Suppressor macrophage treated with lipopolysaccharide for 4 hours (primary cell): ENCODE results near the gene CERS6.
"Not testable (repeated sequence)": the region's sequence is repeated elsewhere in the genome, so short reads cannot be mapped to it uniquely, and the experiment has no call there.

ENCODE experiments used
- DNase-seq: peaks from one replicate; pipeline ENCODE4 v3.0.0-alpha.2; 2020

Gene CERS6, protein sequence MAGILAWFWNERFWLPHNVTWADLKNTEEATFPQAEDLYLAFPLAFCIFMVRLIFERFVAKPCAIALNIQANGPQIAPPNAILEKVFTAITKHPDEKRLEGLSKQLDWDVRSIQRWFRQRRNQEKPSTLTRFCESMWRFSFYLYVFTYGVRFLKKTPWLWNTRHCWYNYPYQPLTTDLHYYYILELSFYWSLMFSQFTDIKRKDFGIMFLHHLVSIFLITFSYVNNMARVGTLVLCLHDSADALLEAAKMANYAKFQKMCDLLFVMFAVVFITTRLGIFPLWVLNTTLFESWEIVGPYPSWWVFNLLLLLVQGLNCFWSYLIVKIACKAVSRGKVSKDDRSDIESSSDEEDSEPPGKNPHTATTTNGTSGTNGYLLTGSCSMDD

DNA sequence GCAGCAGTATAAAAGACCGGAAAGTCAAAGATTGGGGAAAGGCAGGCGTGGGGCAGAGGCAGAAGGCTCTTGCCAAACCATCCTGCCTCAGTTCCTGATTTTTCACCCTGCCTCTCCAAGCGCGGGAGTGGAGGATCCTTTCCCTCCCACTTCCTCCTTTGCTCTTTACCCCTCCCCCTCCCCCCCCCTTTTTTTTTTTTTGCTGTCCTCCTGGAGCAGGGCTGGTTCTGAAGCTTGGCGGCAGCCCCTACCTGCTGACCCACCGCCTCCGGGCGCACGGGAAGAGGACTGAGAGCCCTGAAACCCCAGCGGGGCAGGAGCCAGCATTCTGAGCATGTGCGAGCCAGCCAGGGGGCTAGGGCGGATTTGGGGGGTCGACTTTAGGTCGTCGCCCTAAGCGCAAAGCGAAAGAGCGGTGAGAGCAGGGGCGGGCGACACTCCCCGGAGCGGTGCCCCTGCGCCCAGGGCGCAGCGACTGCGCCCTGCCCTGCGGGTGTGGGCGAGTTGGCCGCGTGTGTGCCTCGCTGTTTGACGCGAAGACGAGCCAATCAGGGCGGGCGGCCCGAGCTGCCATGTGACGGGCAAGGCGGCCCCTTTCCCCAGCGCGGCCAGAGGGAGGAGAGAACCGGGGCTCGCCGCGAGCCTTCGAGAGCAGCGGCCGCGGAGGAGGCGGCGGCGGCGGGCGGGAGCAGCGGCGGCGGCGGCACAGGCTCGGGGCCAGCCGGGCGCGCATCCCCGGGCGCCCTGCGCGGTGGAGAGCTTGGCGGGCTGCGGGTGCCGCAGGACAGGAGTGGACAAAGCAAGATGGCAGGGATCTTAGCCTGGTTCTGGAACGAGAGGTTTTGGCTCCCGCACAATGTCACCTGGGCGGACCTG lies at the start of gene CERS6:
Gene CERS6 (plus strand): TSS at position 628 of the 876 bp plus-strand sequence. CDS start 177 bp downstream, at position 805.
- DNase-seq = peak; percentile 99

DNA sequence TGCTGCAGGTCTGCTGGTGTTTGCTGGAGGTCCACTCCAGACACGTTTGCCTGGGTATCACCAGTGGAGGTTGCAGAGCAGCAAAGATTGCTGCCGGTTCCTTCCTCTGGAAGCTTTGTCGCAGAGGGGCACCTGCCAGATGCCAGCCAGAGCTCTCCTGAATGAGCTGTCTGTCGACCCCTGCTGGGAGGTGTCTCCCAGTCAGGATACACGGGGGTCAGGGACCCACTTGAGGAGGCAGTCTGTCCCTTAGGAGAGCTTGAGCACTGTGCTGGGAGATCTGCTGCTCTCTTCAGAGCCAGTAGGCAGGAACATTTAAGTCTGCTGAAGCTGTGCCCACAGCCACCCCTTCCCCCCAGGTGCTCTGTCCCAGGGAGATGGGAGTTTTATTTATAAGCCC lies 43.8 kb upstream of the CERS6 start:
- not testable (repeated sequence) for DNase-seq

DNA sequence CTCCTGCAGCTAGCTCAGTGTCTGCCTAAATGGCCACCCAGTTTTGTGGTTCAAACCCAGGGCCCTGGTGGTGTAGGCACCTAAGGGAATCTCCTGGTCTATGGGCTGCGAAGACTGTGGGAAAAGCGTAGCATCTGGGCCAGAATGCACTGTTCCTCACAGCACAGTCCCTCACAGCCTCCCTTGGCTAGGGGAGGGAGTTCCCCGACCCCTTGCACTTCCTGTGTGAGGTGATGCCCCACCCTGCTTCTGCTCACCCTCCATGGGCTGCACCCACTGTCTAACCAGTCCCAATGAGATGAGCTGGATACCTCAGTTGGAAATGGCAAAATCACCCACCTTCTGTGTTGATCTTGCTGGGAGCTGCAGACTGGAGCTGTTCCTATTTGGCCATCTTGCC lies 43.0 kb upstream of the CERS6 start:
- DNase-seq = not testable (repeated sequence)

DNA sequence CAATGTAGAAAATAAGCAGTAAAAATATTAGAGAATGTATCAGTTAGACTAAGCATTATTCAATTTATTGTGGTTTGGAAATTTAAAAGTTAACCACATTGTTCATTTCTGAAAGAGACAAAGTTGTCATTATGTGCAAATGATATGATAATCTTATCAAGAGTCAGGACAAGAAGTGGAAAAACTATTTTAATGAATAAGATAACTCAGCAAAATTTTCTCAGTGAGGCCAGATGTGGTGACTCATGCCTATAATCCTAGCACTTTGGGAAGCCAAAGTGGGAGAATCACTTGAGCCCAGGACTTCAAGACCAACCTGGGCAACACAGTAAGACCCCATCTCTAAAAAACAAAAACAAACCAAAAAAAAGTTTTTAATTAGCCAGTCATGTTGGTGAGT lies 39.5 kb upstream of the CERS6 start:
- no peak for DNase-seq

DNA sequence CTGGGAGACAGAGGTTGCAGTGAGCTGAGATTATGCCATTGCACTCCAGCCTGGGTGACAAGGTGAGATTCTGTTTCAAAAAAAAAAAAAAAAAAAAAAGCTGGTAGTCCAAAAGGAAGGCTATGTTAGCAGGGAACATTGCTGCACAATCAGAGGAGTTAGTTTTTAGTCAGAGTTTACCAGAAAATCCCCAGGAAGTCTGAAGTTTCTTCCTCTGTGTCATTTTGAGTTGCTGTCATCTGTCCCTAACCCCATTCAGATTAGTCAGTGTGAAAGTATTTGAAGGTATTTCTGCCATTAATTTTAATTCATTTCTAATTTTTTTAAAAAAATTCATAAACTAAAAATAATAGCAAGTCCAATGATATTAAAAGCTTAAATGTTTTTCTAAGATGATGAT lies 33.5 kb upstream of the CERS6 start:
- peak; percentile 29 for DNase-seq

DNA sequence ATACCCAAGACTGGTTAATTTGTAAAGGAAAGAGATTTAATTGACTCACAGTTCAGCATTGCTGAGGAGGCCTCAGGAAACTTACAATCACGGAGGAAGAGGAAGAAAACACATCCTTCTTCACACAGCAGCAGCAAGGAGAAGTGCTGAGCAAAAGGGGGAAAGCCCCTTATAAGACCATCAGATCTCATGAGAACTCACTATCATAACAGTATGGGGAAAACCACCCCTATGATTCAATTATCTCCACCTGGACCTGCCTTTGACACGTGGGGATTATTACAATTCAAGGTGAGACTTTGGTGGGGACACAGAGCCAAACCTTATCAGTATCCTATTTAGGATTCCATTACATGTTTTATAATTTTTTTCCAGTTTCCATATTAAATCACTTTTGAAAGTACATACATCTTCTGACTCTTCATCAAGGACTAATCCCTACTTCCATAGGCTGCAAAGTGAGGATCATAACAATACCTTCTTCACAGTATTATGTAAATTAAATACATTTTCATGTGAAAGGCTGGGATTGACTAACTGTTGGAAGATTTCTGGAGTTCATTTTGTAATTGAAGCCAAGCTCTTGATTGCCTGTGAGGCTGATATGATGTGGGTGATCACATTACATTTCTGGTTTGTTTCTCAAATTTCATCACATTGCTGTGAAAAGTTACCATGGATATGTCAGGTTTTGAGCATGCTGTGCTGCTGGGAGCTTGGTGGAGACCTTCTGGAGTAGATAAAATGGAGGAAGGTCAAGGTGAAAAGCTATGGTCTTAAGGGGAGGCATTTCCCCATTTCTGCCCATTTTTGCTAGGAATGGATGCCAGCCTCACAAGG lies 31.7 kb upstream of the CERS6 start:
- no peak for DNase-seq

DNA sequence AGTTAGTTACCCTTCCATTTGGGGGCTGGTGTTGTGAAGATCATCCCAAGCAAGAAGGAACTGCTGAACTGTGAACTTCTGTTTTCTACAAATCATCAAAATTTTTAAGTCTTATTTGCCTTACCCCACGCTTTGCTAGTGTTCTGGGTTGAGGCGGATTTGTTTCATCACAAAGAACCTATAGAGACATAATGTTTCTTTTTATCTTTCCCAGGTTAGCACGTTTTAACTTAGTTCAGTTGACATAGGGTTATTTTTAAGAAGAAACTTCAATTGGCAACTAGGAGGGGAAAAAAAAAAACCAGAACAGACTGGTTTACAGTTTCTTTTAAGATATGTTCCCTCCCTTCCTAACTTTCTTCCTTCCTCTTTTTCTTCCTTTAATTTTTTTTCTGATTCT lies 31.1 kb upstream of the CERS6 start:
- no peak for DNase-seq

DNA sequence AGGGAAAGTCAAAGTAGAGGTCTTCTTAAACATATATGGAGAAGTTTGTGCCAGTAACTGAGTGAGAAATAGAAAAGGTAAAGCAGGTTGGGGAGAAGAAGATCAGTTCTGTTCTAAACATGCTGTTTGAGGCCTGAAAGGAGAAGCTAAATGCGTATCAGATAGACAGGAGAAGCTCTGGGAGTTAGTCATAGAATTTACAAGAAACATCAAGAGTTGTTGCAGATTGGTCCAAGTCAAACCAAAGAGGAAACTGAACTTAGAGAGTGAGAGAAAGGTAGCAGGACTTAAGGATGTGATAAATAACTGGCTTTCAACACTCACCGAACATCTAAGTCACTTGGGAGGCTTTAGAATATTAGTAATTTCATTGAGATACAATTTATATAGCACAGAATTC lies 29.2 kb upstream of the CERS6 start:
- no peak for DNase-seq

DNA sequence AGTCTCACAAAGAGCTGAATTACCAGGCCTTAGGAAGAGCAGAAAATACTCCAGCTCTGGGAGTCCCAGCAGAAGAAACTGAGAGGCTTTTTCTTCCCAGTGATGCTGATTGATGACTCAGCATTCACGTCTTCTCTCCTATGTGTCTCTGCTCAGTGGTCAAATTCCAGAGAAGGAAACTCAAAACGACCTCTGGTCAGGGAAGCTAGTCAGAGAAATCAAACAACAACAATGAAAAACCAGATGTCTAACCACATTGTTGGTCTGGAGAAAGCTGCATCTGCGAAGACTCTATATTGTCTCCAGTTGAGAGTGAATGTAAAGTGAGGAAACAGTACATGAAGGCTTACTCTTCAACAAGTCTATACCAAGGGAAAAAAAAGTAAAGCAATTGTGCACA lies 28.6 kb upstream of the CERS6 start:
- no peak for DNase-seq

DNA sequence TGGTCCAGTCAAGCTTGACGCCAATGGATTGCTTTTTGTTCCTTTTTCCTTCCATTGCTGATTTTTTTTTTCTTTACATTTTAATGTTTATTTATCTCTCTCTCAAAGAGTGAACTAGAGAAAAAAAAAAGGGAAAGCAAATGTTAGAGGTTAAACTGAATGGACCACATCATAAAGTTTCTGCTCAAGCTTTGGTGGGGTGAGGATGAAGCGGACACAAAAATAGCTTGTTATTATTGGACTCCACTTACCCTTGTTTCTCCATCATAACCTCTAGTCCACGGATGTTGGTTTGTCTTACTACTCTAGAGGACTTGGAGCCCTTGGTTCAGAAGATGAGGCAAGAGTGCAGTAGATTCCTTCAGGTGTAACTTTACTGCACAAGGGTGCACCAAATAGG lies 27.6 kb upstream of the CERS6 start:
- no peak for DNase-seq

DNA sequence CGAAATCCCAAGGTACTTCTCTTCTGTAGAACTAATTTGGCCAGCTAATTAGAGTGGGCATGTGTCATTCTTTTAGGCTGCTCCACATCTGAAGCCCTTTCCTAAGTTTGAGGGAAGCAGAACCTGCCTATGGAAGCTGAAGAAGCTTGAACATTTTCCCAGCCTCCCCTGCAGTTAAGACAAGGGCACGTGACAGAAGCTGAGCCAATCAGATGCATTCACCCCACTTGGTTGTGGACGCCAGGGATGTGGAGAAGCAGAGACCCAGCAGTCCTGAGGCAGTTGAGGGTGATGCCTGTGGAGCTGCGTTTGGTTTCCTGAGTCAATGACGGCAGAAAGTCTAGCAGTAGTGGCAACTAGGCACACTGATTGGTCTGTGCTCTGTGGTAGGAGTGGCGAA lies 26.1 kb upstream of the CERS6 start:
- DNase-seq = no peak

DNA sequence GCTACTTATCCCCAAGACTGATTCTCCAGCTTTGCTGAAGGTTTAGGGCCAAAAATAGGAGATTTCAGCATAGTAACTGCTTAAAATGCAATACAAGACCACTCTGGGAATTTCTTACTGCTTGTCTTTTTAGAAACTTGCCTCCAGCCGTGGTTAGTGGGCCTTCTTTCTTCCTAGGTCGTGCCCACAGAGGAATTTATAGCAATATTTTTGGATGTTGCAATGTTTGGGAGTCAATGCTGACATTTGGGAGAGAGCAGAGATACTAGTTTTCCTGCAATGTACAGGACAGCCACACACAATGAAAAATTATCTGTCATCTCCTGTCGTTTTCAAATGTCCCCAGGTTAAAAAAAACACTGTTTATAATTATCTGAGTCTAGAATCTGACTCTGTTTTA lies 25.6 kb upstream of the CERS6 start:
- no peak for DNase-seq

DNA sequence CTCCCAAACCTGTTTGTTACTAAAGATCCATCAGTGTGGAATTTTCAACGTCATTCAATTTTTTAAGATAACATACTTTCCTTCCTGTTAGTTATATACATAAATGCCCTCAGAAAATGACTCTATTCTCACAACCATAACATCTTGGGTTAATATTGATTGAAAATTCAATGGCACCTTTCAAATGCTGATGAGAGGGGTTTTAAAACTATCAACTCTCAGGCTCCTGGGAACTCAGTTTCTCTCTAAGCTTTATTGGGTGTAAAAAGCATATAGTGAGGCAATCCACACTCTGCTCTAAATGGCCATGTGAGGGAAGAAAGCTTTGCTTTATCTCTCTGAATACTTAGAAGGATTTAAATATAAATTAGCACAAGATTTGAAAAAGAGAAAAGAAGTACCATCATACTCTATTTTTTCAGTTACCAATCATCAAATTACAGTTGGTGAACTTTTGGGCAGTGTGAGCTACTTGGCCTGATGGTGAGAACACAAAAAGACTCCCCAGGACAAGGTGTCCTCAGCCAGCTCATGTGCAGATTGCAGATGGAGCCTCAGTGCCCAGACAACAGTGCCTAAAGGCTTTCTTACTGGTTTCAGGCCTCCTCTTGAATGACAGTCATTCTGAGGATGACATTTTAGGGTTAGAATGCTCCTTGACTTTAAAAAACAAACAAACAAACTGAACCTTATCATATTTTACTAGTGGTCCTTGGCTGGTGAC lies 24.6 kb upstream of the CERS6 start:
- DNase-seq = no peak

DNA sequence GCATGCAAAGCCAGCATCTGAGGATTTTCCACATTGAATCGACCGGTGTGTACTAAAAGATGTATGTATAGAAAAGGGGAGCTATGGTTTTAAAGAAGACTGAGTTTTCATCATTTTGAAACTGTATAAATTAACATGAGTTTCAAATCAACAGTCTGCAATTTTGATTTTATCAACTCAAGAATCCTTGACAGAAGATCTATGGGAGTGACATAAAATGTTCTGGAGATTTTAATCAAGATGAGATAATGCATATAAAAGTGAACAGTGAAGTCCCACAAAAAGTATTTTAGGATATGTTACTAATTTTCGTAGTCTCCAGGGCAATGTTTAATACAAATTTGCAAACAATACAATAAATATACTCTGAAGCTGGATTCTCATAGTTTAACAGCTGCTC lies 24.0 kb upstream of the CERS6 start:
- no peak for DNase-seq

DNA sequence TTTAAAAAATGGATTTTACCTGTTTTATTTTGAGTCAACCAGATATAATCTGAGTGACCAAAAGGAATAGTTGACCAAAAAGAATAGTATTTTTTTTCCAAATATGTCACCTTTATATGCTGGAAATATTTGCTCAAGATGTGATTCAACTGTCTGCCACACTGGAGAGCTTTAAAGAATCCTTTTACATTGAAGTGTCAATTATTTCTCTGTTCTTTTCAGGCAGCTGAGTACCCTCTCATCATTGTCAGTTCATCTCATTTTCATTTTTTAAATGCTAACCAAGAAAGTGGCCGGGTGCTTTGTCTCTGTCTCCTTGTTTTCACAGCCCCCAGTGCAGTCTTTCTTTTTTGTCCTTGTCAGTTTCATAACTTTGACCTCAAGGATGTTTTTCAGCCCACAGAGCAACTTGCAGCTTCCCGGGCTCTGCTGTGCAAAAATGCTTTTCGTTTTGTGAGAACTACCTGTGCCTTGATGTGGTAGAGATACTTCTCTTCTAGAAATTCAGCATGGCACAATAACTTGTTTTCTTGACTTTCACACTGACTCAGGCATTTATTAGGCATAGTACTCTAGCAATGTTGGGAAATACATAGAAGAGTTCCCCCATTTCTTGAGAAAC lies 23.4 kb upstream of the CERS6 start:
- DNase-seq = no peak

DNA sequence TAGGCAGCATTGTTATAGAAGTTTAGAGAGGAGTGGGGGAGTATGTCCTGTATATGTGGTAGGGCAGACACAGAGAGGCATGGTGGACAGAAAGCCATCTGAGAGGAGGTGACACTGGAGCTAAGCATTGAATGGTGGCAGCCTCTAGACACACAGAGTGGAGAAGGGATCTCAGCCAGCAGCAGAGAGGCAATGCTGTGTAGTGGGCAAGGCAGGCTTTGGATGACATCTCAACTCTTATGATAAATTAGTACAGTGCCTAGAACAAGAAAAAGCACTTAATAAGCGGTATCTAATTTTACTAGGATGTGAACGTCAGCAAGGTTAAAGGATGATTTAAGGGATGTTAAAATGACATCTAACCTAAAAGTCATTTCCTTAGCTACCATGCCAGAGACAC lies 22.5 kb upstream of the CERS6 start:
- no peak for DNase-seq

DNA sequence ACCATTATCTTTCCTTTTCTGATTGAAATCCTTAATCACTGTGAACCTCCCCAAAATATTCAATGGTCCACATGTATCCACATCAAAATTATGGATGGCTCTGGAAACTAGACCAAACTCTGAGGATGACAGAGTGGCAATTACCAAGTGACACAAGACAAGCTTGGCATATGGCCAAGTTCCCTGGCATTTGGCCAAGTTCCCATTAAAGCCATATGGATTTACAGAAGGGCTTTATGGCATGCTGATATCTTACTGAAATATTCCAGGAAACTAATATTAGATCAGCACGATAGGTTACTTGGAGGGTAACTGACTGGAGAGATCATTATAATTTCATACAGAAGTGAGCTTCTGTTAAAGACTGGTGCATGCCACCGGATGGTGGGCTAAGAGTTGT lies 21.9 kb upstream of the CERS6 start:
- peak; percentile 43 for DNase-seq

DNA sequence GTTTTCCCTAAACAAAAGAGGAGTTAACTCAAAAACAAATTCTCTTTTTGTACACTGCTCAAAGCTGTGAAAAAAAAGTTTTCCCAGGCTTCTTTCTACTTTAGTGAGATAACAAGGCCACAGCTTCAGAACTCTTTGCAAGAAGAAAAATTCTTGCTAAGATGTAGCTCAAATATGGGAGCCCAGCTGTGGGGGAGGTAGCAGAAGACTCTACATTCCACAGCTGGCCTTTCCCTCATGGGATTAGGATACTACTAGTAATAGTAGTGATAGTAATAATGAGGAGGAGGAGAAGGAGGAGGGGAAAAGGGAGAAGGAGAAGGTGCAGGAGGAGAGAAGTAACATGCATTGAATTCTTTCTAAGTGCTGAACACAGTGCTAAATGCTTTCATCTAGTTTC lies 19.2 kb upstream of the CERS6 start:
- no peak for DNase-seq

DNA sequence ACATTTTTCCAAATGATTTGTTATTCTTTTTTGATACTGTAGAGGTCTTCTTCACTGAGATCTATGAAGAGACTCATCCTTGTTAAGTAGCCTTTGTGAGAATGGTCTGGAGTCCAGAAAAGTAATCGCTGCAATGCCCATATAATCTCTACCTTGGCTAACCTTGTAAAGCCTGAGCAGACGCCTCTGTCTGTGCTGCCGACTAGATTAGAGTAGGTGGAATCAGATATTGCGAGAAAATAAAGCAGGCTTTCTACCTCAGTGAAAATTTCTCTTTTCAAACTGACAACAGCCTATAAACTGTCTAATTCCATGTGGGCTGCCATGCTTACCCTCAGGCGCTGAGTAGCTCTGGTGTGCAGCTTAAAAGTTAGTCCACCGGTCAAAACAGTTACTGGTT lies 17.5 kb upstream of the CERS6 start:
- no peak for DNase-seq

DNA sequence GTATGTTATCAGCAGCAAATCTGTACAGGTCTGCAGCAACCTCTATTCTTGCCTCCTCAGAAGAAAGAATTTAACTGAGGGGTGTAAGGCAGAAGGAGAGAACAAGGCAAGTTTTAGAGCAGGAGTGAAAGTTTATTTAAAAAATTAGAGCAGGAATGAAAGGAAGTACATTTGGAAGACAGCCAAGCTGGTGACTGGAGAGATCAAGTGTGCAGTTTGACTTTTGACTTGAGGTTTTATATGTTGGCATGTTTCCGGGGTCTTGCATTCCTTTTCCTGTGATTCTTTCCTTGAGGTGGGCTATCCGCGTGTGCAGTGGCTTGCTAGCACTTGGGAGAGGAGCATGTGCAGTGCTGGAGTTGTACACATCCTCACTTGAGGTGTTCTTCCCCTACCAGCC lies 16.5 kb upstream of the CERS6 start:
- no peak for DNase-seq

DNA sequence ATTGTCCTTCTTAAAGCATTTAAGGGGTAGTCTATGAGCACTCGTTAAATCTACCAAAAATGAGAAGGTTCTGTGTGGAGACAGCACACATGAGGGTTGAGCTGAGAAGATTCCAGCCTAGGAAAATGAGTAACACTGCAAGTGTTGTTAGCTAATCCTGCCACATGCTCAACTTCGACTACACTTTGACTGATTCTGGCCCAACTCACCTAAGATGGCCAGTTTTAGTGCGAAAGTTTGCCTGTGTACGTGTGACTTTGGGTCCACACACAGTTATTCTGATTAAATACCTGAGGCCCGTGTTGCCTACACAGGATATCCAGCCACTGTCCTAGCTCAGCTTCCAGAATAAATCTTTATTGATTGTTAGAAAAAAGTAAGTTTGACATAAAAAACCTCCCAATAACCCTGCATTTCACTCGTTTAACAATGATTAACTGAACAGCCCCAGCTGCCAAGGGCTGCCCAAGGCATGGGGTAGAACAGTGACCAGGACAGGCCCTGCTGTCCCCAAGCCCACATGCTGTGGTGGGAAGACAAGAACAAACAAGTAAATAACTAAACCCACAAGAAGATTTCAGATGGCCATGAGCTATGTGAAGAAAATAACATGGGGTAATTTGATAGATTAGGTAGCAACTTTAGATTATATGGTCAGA lies 14.7 kb upstream of the CERS6 start:
- DNase-seq = no peak

DNA sequence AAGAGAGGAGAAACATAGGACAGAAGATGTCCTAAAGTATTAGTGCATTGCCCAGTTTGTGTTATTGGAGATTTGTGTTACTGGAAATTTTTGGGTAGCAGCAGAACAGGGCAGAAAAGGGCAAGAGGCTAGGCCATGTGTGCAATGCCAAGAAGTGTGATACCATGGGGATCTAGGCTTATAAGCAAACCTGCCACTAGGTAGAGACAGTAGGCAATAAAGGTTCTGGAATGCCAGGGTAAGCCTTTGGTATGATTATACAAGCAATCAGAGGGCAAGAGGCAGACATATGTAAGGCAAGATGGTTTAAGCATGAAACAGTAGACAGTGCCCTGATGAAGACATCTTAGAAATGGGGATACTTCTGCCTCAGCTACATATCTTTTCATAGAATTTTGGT lies 12.3 kb upstream of the CERS6 start:
- DNase-seq = no peak
